CD8-positive, alpha-beta memory T cell (primary cell): ENCODE measurements around the gene CCSER2. TPM values are rescaled to one million over a fixed set of nuclear protein-coding genes. Genes with fewer than 3 reads are reported as not detected.
"Not testable (repeated sequence)": the region's sequence is repeated elsewhere in the genome, so short reads cannot be mapped to it uniquely, and the experiment has no call there.

Experiments used
- CTCF ChIA-PET: fragments of 350-600 bp; sonication (Branson Sonifier 250); formaldehyde crosslinking; loops from one replicate; lab custom pipeline; 2021; ENCODE audit warnings: antibody characterized with exemption; lab: Charles Lee
- POLR2A ChIA-PET: fragments of 350-600 bp; sonication (Branson Sonifier 250); formaldehyde crosslinking; loops from one replicate; lab custom pipeline; 2021; ENCODE audit warnings: antibody characterized with exemption; lab: Charles Lee
- DNase-seq, 5 donors: peaks; one replicate each; pipeline versions ENCODE4 v3.0.0 to v3.0.0-alpha.2; 2020 to 2022; ENCODE audit warnings: mixed read lengths in 1 of 5
- H3K27ac ChIP-seq: one replicate; pipeline ENCODE4 v1.7.0; 2013; ENCODE audit warnings: low read depth, mild to moderate bottlenecking, low read length, moderate library complexity
- H3K27me3 ChIP-seq: 2 replicates; pipeline ENCODE4 v1.7.0; 2013; ENCODE audit warnings: low read length, mild to moderate bottlenecking; ENCODE audit not compliant: insufficient read depth, poor library complexity, severe bottlenecking
- H3K36me3 ChIP-seq: 2 replicates; pipeline ENCODE4 v1.7.0; 2013; ENCODE audit warnings: mild to moderate bottlenecking, low read length, moderate library complexity; ENCODE audit not compliant: insufficient read depth
- H3K4me1 ChIP-seq: 2 replicates; pipeline ENCODE4 v1.7.0; 2013; ENCODE audit warnings: mild to moderate bottlenecking, low read length, moderate library complexity; ENCODE audit not compliant: insufficient read depth
- H3K4me3 ChIP-seq: 2 replicates; pipeline ENCODE4 v1.7.0; 2013; ENCODE audit warnings: mild to moderate bottlenecking, low read length
- H3K9me3 ChIP-seq: 2 replicates; pipeline ENCODE4 v1.7.0; 2013; ENCODE audit warnings: mild to moderate bottlenecking, low read length
- H3K27ac Mint-ChIP-seq, 8 donors: one replicate each; pipeline ENCODE4 v1.8.0; 2020 to 2021; ENCODE audit warnings: mixed read lengths in 8 of 8, mild to moderate bottlenecking in 6 of 8, inconsistent platforms in 3 of 8, moderate library complexity in 3 of 8
- H3K27me3 Mint-ChIP-seq, 2 donors: one replicate each; pipeline ENCODE4 v1.8.0; 2020 to 2021; ENCODE audit warnings: mixed read lengths in 2 of 2, mild to moderate bottlenecking in 1 of 2, moderate library complexity in 1 of 2
- H3K36me3 Mint-ChIP-seq, 3 donors: one replicate each; pipeline ENCODE4 v1.8.0; 2020 to 2021; ENCODE audit warnings: mixed read lengths in 3 of 3, inconsistent platforms in 1 of 3, mild to moderate bottlenecking in 1 of 3
- H3K4me1 Mint-ChIP-seq, 3 donors: one replicate each; pipeline ENCODE4 v1.8.0; 2020 to 2021; ENCODE audit warnings: mixed read lengths in 3 of 3, inconsistent platforms in 1 of 3, mild to moderate bottlenecking in 1 of 3
- H3K4me3 Mint-ChIP-seq, 7 donors: one replicate each; pipeline ENCODE4 v1.8.0; 2020 to 2021; ENCODE audit warnings: mixed read lengths in 7 of 7, mild to moderate bottlenecking in 6 of 7, moderate library complexity in 4 of 7, inconsistent platforms in 2 of 7
- H3K9me3 Mint-ChIP-seq, 5 donors: one replicate each; pipeline ENCODE4 v1.8.0; 2020 to 2022; ENCODE audit warnings: mixed read lengths in 5 of 5, mild to moderate bottlenecking in 3 of 5, moderate library complexity in 2 of 5, inconsistent platforms in 1 of 5
- polyA plus RNA-seq: library from polyadenylated mRNA; unstranded; fragments of 300-500 nt; fragmentation: Illumina TruSeq; gene quantifications from one replicate; pipeline ENCODE4 v1.2.3, GENCODE V29; 2021
- total RNA-seq, 2 experiments: library from RNA; stranded (reverse); gene quantifications; one replicate each; pipeline ENCODE4 v1.2.3, GENCODE V29; 2021

The CCSER2 gene
- total and polyA plus RNA-seq, 3 experiments from 2014 or later, result 62.6 to 114 (median 74.5) TPM

- Mint-ChIP-seq H3K4me1 (peaks cover 57 to 72% (median 61%) of the 10 kb centered on the region in 3 donors), H3K27ac (peak overlapping the region in 7 of 8 donors; percentile 28 to 79 (median 70)), H3K4me3 (peak overlapping the region in 4 of 7 donors; percentile 36 to 52 (median 44)), H3K9me3 (no peaks in the 10 kb centered on the region), H3K36me3 (peaks cover 0 to 15% (median 6%) of the 10 kb centered on the region in 3 donors), H3K27me3 (no peaks in the 10 kb centered on the region)
- H3K36me3 ChIP-seq, result no peaks in the 10 kb centered on the region
- DNase-seq, result no peak
- no peaks in the 10 kb centered on the region for H3K27me3 ChIP-seq
- peaks cover 68% of the 10 kb centered on the region for H3K4me1 ChIP-seq
- H3K9me3 ChIP-seq, result no peaks in the 10 kb centered on the region
- CTCF ChIA-PET, result interaction anchor here (1.1 to 4.0 kb wide), 4 partner anchors 11 to 196 kb away, joined by 3 to 18 read pairs (median 5); no protein-coding TSS in a partner anchor
- no peak overlapping the region for H3K27ac ChIP-seq
- no peak overlapping the region for H3K4me3 ChIP-seq
- POLR2A ChIA-PET, result interaction anchor here (0.5 kb wide), 1 partner anchor 48 kb away, joined by 3 read pairs; no protein-coding TSS in a partner anchor
Observed at GRCh38 chr10:84341538-84341856, 13.1 kb downstream of the CCSER2 start.

GRCh38 chr10:84341983-84342382 is 13.6 kb downstream of the CCSER2 start:
- Mint-ChIP-seq H3K36me3 (peaks cover 0 to 17% (median 6%) of the 10 kb centered on the region in 3 donors), H3K9me3 (no peaks in the 10 kb centered on the region), H3K4me3 (peak overlapping the region in 4 of 7 donors; percentile 33 to 66 (median 38)), H3K27me3 (no peaks in the 10 kb centered on the region), H3K27ac (peak overlapping the region in 6 of 8 donors; percentile 31 to 87 (median 82)), H3K4me1 (peaks cover 59 to 77% (median 65%) of the 10 kb centered on the region in 3 donors)
- DNase-seq, result no peak
- Histone ChIP-seq H3K4me1 (peaks cover 64% of the 10 kb centered on the region), H3K27ac (no peak overlapping the region), H3K36me3 (no peaks in the 10 kb centered on the region), H3K9me3 (no peaks in the 10 kb centered on the region), H3K4me3 (no peak overlapping the region), H3K27me3 (no peaks in the 10 kb centered on the region)
- ChIA-PET CTCF (interaction anchor here (1.1 to 4.0 kb wide), 4 partner anchors 11 to 195 kb away, joined by 3 to 18 read pairs (median 5); no protein-coding TSS in a partner anchor), POLR2A (interaction anchor here (1.0 kb wide), 1 partner anchor 8 kb away, joined by 3 read pairs; no protein-coding TSS in a partner anchor)

- CTCF ChIA-PET, result interaction anchor here (4.0 kb wide), 1 partner anchor 10 kb away, joined by 18 read pairs; no protein-coding TSS in a partner anchor
Observed at GRCh38 chr10:84342584-84342983, 14.2 kb downstream of the CCSER2 start.

DNA sequence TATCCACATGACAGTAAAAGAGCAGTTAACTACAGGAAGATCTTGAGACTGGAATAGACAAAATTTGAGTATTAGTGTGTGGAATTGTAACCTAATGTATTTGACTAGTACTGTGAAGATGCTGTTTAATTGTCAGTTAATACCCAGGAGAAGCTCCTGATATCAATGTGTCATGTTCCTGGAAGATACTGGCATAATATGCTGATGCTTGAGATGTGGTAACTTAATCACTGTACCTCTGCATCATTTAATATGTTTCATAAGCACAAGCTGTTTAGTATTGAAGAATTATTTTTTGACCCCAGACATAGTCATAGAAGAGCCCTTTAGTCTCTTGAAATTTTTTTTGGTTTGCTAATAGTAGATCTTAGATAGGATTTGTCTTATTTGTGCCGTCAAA is 15.4 kb downstream of the CCSER2 start:
- Histone ChIP-seq H3K4me1 (peaks cover 49% of the 10 kb centered on the region), H3K4me3 (no peak overlapping the region), H3K9me3 (no peaks in the 10 kb centered on the region), H3K27ac (no peak overlapping the region), H3K36me3 (no peaks in the 10 kb centered on the region), H3K27me3 (no peaks in the 10 kb centered on the region)
- Mint-ChIP-seq H3K4me1 (peaks cover 57 to 77% (median 73%) of the 10 kb centered on the region in 3 donors), H3K36me3 (peaks cover 0 to 20% (median 6%) of the 10 kb centered on the region in 3 donors), H3K4me3 (peak overlapping the region in 2 of 7 donors; percentile 9 to 13), H3K27ac (peak overlapping the region in 6 of 8 donors; percentile 10 to 86 (median 68)), H3K9me3 (no peaks in the 10 kb centered on the region), H3K27me3 (no peaks in the 10 kb centered on the region)
- no peak for DNase-seq
- ChIA-PET CTCF (no interaction called here), POLR2A (no interaction called here)

More at GRCh38 chr10:84342584-84342983, 14.2 kb downstream of the CCSER2 start:
- Histone ChIP-seq H3K27ac (no peak overlapping the region), H3K36me3 (no peaks in the 10 kb centered on the region), H3K9me3 (no peaks in the 10 kb centered on the region), H3K4me1 (peaks cover 58% of the 10 kb centered on the region), H3K4me3 (no peak overlapping the region), H3K27me3 (no peaks in the 10 kb centered on the region)
- Mint-ChIP-seq H3K9me3 (no peaks in the 10 kb centered on the region), H3K36me3 (peaks cover 0 to 18% (median 6%) of the 10 kb centered on the region in 3 donors), H3K4me3 (peak overlapping the region; percentile 22 to 69 (median 62)), H3K4me1 (peaks cover 60 to 78% (median 66%) of the 10 kb centered on the region in 3 donors), H3K27me3 (no peaks in the 10 kb centered on the region), H3K27ac (peak overlapping the region; percentile 41 to 87 (median 83))
- no peak for DNase-seq
- POLR2A ChIA-PET, result interaction anchor here (1.0 kb wide), 1 partner anchor 8 kb away, joined by 3 read pairs; no protein-coding TSS in a partner anchor

- POLR2A ChIA-PET, result no interaction called here
- Histone ChIP-seq H3K36me3 (no peaks in the 10 kb centered on the region), H3K4me1 (peaks cover 49% of the 10 kb centered on the region), H3K27me3 (no peaks in the 10 kb centered on the region), H3K4me3 (no peak overlapping the region), H3K9me3 (no peaks in the 10 kb centered on the region), H3K27ac (no peak overlapping the region)
- H3K27me3 Mint-ChIP-seq, result no peaks in the 10 kb centered on the region
- no peaks in the 10 kb centered on the region for H3K9me3 Mint-ChIP-seq
- H3K4me1 Mint-ChIP-seq, result peaks cover 59 to 80% (median 80%) of the 10 kb centered on the region in 3 donors
- CTCF ChIA-PET, result interaction anchor here (1.0 to 1.8 kb wide), 2 partner anchors 10 to 196 kb away, joined by 3 read pairs; no protein-coding TSS in a partner anchor
- no peak for DNase-seq
- H3K36me3 Mint-ChIP-seq, result peaks cover 0 to 24% (median 6%) of the 10 kb centered on the region in 3 donors
- H3K27ac Mint-ChIP-seq, result peak overlapping the region; percentile 8 to 89 (median 46)
- H3K4me3 Mint-ChIP-seq, result peak overlapping the region in 6 of 7 donors; percentile 15 to 79 (median 39)
Observed at GRCh38 chr10:84344526-84344925, 16.1 kb downstream of the CCSER2 start.

GRCh38 chr10:84347575-84348002 is 19.2 kb downstream of the CCSER2 start:
- H3K9me3 ChIP-seq, H3K4me3 Mint-ChIP-seq, H3K4me3 ChIP-seq, H3K9me3 Mint-ChIP-seq, DNase-seq, POLR2A ChIA-PET, H3K27ac ChIP-seq, CTCF ChIA-PET, H3K36me3 ChIP-seq, H3K27me3 ChIP-seq, H3K27me3 Mint-ChIP-seq: not testable (repeated sequence)
- Mint-ChIP-seq H3K4me1 (peaks cover 50 to 81% (median 79%) of the 10 kb centered on the region in 3 donors), H3K27ac (peak overlapping the region in 1 of 8 donors; percentile 89), H3K36me3 (peaks cover 0 to 21% (median 0%) of the 10 kb centered on the region in 3 donors)
- peaks cover 30% of the 10 kb centered on the region for H3K4me1 ChIP-seq

DNA sequence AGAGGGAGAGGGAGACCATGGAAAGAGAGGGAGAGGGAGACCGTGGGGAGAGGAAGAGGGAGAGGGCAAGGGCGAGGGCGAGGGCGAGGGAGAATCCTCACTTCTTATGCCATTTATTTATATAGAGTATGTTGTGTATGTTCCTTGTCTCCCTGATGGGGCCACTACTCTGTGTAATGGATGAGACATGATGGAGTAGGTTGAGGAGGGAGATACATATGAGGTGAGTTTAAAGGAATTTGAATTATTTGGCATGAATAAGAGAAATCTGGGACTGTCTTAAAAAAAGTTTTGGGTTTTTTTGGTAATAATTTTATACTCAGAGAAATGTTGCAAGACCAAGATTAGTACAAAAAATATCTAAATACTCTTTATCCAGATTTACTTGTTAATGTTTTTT is 20.1 kb downstream of the CCSER2 start:
- Mint-ChIP-seq H3K36me3 (peaks cover 0 to 21% (median 0%) of the 10 kb centered on the region in 3 donors), H3K4me1 (peaks cover 47 to 81% (median 79%) of the 10 kb centered on the region in 3 donors), H3K4me3 (no peak overlapping the region), H3K9me3 (no peaks in the 10 kb centered on the region), H3K27me3 (no peaks in the 10 kb centered on the region), H3K27ac (peak overlapping the region in 6 of 8 donors; percentile 17 to 89 (median 60))
- DNase-seq, result no peak
- H3K27ac ChIP-seq, result no peak overlapping the region
- CTCF ChIA-PET, result no interaction called here
- H3K36me3 ChIP-seq, result no peaks in the 10 kb centered on the region
- H3K4me1 ChIP-seq, result peaks cover 30% of the 10 kb centered on the region
- no peaks in the 10 kb centered on the region for H3K9me3 ChIP-seq
- POLR2A ChIA-PET, result no interaction called here
- H3K27me3 ChIP-seq, result no peaks in the 10 kb centered on the region
- no peak overlapping the region for H3K4me3 ChIP-seq

GRCh38 chr10:84348860-84349259 is 20.5 kb downstream of the CCSER2 start:
- H3K4me3 ChIP-seq, result no peak overlapping the region
- H3K27ac ChIP-seq, result no peak overlapping the region
- CTCF ChIA-PET, result interaction anchor here (2.1 kb wide), 1 partner anchor 191 kb away, joined by 7 read pairs; no protein-coding TSS in a partner anchor
- peaks cover 31% of the 10 kb centered on the region for H3K4me1 ChIP-seq
- H3K27me3 ChIP-seq, result no peaks in the 10 kb centered on the region
- H3K9me3 Mint-ChIP-seq, result no peaks in the 10 kb centered on the region
- H3K4me3 Mint-ChIP-seq, result no peak overlapping the region
- no peak for DNase-seq
- H3K36me3 Mint-ChIP-seq, result peaks cover 0 to 21% (median 0%) of the 10 kb centered on the region in 3 donors
- H3K27ac Mint-ChIP-seq, result peak overlapping the region in 5 of 8 donors; percentile 47 to 83 (median 58)
- peaks cover 47 to 81% (median 79%) of the 10 kb centered on the region in 3 donors for H3K4me1 Mint-ChIP-seq
- POLR2A ChIA-PET, result no interaction called here
- H3K36me3 ChIP-seq, result no peaks in the 10 kb centered on the region
- no peaks in the 10 kb centered on the region for H3K9me3 ChIP-seq
- H3K27me3 Mint-ChIP-seq, result no peaks in the 10 kb centered on the region
